SK-N-MC (cell line): ENCODE measurements around the gene LIN28B.

Experiments
- EZH2 ChIP-seq: fragments of 200-600 bp; sonication (generic); IDR thresholded peaks from one replicate; pipeline ENCODE4 v1.6.1; 2017; ENCODE audit warnings: antibody characterized with exemption
- FOXP2 ChIP-seq: optimal IDR thresholded peaks from 2 replicates; pipeline ENCODE3; 2011; ENCODE audit warnings: mild to moderate bottlenecking, moderate library complexity; ENCODE audit not compliant: insufficient read depth; ENCODE audit errors: extremely low read length, control extremely low read depth
- POLR2AphosphoS5 ChIP-seq: IDR thresholded peaks from 2 replicates; pipeline ENCODE4 v1.6.1; 2012; ENCODE audit warnings: mild to moderate bottlenecking, low read depth, low read length, borderline replicate concordance

DNA sequence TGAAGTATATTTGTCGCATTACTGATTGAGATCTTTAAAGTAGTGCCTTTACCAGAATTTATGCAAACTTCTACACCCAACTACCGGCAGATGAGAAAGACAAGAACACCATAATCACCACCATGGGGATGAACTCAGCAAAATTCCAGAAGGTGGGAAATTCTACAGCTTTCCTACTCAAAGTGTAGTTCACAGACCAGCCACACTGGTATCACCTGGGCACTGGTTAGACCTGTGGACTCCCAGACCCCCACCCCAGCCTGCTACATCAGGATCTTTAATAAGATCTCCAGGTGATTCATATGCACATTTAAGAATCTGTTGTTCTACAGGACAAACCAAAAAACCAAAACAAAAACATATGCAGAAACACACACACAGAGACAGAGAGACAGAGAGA lies 155.0 kb downstream of the LIN28B start:
- no peak for TF ChIP-seq POLR2AphosphoS5
- TF ChIP-seq EZH2, result no peak
- no peak for TF ChIP-seq FOXP2
